HG03095 (cell line): ENCODE data around the gene KRT27.
"Not testable (repeated sequence)": the region's sequence is repeated elsewhere in the genome, so short reads cannot be mapped to it uniquely, and the experiment has no call there.

ENCODE experiments used
- ATAC-seq: cut with Tn5 transposase; IDR thresholded peaks from one replicate; pipeline ENCODE4 v1.9.1; 2021; ENCODE audit warnings: moderate library complexity; ENCODE audit not compliant: unreplicated experiment

KRT27 gene

DNA sequence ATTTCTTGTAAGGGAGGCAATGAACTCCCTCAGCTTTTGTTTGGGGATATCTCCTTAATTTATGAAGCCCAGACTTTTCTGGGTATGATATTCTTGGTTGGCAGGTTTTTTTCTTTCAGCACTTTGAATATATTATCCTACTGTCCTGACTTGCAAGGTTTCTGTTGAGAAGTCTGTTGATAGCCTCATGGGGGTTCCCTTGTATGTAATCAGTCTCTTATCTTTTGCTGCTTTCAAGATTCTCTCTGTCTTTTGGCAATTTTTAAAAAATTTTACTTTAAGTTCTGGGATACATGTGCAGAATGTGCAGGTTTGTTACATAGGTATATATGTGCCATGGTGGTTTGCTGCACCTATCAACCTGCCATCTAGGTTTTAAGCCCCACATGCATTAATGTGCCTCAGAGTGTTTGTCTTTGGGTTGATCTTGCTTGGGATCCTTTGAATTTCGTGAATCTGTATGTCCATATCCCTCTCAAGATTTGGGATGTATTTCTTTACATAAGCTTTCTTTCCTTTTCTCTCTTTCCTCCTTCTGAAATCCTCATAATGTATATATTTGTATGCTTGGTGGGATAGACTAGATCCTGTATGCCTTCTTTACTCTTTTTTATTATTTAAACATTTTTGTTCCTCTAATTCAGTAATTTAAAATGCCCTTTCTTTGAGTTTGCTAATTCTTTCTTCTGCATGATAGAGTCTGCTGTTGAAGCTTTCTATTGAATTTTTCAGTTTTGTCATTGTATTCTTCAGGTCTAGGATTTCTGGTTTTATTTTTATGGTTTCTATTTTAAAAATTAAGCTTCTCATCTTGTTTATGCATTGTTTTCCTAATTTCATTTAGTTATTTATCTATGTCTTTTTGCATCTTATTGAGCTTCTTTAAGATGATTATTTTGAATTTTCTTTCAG lies 22.0 kb downstream of the KRT27 start:
- no peak for ATAC-seq

GRCh38 chr17:40755231-40755630 lies 27.1 kb downstream of the KRT27 start, which contains the start of gene KRT25:
Gene KRT25 (minus strand): TSS chr17:40755331. CDS start chr17:40755271, 60 bp downstream.
- ATAC-seq = no peak

DNA sequence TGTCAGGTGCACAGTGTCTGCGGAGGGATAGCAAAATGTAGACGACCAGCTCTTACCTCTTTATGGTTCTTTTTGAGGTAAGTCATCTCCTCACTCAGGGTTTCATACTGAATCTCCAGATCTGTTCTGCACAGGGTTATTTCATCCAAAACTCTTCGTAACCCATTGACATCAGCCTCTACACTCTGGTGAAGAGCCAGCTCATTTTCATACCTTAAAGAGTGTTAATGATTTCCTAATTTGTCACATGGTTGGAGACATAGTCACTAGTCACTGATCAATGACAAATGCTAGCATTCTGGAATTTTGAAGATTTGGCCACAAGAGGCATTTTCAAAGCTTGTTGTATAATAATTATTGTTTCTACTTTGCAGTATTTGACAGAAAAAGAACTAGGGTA lies 28.5 kb downstream of the KRT27 start:
- ATAC-seq = no peak

DNA sequence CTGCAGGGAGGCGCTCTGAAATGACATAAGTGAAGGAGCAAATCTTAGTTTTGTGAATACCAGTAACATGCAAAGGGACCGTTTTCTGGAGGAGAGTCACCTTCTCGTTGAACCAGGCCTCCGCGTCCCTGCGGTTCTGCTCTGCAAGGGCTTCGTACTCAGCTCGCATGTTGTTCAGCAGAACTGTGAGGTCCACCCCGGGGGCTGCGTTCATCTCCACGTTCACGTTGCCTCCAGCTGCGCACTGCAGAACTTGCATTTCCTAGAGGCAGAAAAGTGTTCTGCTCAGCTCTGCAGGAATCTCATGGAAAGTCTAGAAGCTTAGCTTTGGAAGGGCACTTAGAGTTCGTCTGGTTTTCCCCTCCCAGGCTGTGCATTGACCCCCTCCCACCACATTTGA lies 31.3 kb downstream of the KRT27 start:
- no peak for ATAC-seq

GRCh38 chr17:40750391-40750790 lies 32.0 kb downstream of the KRT27 start:
- ATAC-seq = no peak

DNA sequence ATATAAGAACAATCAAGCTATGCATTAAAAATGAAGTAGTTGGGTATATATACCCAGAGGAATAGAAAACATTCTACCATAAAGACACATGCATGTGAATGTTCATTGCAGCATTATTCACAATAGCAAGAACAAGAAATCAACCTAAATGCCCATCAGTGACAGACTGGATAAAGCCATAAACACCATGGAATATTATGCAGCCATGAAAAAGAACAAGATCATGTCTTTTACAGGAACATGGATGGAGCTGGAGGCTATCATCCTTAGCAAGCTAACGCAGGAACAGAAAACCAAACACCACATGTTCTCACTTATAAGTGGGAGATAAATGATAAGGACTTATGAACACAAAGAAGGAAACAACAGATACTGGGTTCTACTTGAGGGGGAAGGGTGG lies 33.7 kb downstream of the KRT27 start:
- ATAC-seq = not testable (repeated sequence)

GRCh38 chr17:40738553-40738952 lies 43.8 kb downstream of the KRT27 start:
- ATAC-seq = no peak

DNA sequence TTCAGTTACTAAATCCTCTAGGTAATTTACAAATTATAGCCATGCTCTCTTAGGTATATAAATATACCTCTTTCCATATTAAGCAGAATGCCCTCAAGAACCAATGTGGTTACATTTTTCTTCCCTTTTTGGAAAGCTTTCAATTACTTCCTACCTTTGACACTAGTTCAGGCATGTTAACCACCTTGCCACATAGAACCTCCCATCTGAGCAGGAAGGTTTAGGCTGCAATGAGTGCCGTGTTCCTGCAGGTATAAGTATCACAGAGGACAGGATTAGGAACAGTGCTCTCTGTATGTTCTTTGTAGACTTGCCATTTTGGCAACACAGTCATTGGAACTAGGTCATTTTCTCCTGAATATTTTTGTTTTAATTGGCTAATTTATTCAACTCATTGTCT lies 47.3 kb downstream of the KRT27 start:
- ATAC-seq = no peak

DNA sequence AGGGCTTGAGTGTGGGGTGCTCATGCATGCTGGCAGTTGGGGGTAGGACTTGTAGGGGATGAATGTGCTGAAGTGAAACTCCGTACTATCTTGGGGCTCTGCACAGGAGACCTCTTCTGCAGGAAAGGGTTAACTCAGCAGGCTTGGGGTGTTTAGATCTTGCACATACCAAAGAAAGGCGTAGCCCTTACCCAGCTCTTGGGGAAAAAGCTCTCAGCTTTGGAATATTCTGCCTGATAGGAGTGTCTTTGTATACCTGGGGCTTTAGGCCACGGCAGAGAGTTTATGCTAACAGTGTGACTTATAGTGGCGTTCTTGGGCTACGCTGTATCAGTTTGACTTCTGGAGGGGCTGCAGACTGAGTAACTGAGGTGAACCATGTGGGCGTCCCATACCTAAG lies 48.3 kb downstream of the KRT27 start:
- ATAC-seq = no peak

- no peak for ATAC-seq
These were observed 51.4 kb downstream of the KRT27 start for GRCh38 chr17:40730970-40731369.

- no peak for ATAC-seq
These were observed 54.7 kb downstream of the KRT27 start for GRCh38 chr17:40727447-40728231.

DNA sequence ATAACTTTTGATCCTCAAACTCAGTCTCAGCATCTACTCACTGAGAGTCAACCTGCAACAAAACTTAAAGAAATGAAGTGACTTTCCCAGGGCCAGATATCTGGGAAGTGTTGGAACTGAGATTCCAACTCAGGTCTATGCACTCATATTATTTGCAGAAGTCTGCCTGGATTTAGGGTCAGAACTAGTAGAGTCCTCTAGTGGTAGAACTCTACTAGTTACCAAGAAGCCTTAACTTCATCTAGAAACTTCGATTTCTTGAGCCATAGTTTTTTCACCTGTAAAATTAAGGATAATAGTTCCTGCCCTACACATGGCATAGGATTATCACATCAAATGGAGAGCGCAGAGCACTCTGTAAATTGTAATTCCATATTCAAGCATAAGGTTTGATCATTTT lies 55.4 kb downstream of the KRT27 start:
- ATAC-seq = no peak
